Astrocyte (in vitro differentiated cells and primary cell): Measurements from ENCODE around the gene PKLR.

Experiments
- EZH2 ChIP-seq: IDR thresholded peaks from 2 replicates; pipeline ENCODE4 v1.6.1; 2012; ENCODE audit warnings: mild to moderate bottlenecking, low read length, inconsistent platforms; ENCODE audit not compliant: insufficient read depth
- TF ChIP-seq, protein P1 (sequence below): IDR thresholded peaks from 2 replicates; pipeline ENCODE4 v1.5.1; 2011; ENCODE audit warnings: low read depth, mild to moderate bottlenecking, inconsistent platforms, low read length, moderate library complexity; ENCODE audit not compliant: insufficient read depth

GRCh38 chr1:155254228-155254713 is 47.0 kb downstream of the PKLR start:
- TF ChIP-seq, protein P1, sequence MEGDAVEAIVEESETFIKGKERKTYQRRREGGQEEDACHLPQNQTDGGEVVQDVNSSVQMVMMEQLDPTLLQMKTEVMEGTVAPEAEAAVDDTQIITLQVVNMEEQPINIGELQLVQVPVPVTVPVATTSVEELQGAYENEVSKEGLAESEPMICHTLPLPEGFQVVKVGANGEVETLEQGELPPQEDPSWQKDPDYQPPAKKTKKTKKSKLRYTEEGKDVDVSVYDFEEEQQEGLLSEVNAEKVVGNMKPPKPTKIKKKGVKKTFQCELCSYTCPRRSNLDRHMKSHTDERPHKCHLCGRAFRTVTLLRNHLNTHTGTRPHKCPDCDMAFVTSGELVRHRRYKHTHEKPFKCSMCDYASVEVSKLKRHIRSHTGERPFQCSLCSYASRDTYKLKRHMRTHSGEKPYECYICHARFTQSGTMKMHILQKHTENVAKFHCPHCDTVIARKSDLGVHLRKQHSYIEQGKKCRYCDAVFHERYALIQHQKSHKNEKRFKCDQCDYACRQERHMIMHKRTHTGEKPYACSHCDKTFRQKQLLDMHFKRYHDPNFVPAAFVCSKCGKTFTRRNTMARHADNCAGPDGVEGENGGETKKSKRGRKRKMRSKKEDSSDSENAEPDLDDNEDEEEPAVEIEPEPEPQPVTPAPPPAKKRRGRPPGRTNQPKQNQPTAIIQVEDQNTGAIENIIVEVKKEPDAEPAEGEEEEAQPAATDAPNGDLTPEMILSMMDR, result no peak
- TF ChIP-seq EZH2, result no peak
